ENCODE measurements around the gene ETS2. TPM values are rescaled to one million over a fixed set of nuclear protein-coding genes. Genes with fewer than 3 reads are reported as not detected.
A peak's percentile ranks its signal among the peaks of the same experiment; 100 is the strongest.

ETS2 gene
- polyA plus RNA-seq, 3 donors, result 54.2 to 150 (median 59.5) TPM

- no peak overlapping the region for H3K9ac ChIP-seq (ENCODE audit: insufficient read depth, low read length, poor library complexity, severe bottlenecking)
- Mint-ChIP-seq H3K4me1 (peaks cover 28% of the 10 kb centered on the region), H3K27ac (no peak overlapping the region), H3K4me3 (no peak overlapping the region), H3K36me3 (no peaks in the 10 kb centered on the region), H3K9me3 (peaks cover 0 to 5% (median 0%) of the 10 kb centered on the region in 7 donors), H3K27me3 (ENCODE audit: low read depth in 3 of 3) (peaks cover 1 to 3% (median 2%) of the 10 kb centered on the region in 3 donors)
- H3K27ac ChIP-seq (ENCODE audit: low read depth in 1 of 2, low read length in 2 of 2), result no peak overlapping the region
- intact Hi-C loops (cut with micrococcal nuclease), result no loop called here
- H3K9me3 ChIP-seq (replicated peaks in 1 of 2; ENCODE audit: control insufficient read depth in 1 of 2, insufficient read depth in 1 of 2, low read length in 2 of 2), result no peaks in the 10 kb centered on the region
- H4K20me1 ChIP-seq (ENCODE audit: insufficient read depth, low read length), result no peaks in the 10 kb centered on the region
- DNase-seq, result no peak
- H3K27me3 ChIP-seq (ENCODE audit: control insufficient read depth in 2 of 2, insufficient read depth in 2 of 2, low read length in 2 of 2), result no peaks in the 10 kb centered on the region
- H3K79me2 ChIP-seq (ENCODE audit: insufficient read depth, low read length), result no peaks in the 10 kb centered on the region
- H2AFZ ChIP-seq (ENCODE audit: insufficient read depth, low read depth, low read length, poor library complexity, severe bottlenecking), result no peak overlapping the region
- no peak overlapping the region for H3K4me3 ChIP-seq (replicated peaks in 1 of 3; ENCODE audit: low read depth in 2 of 3, low read length in 3 of 3)
- 92% methylated on average over 2 of the region's 3 CpGs for WGBS (ENCODE audit: insufficient coverage)
- no peak for TF ChIP-seq CTCF (IDR thresholded peaks at IDR 0.05)
- H3K4me1 ChIP-seq (ENCODE audit: control insufficient read depth in 1 of 2, insufficient read depth in 2 of 2, low read length in 2 of 2), result peaks cover 20 to 24% of the 10 kb centered on the region in 2 donors
- H3K4me2 ChIP-seq (replicated peaks; ENCODE audit: extremely low read depth, low read length, poor library complexity, severe bottlenecking), result no peak overlapping the region
- H3K36me3 ChIP-seq (replicated peaks in 1 of 2; ENCODE audit: control insufficient read depth in 1 of 2, insufficient read depth in 2 of 2, low read length in 2 of 2), result no peaks in the 10 kb centered on the region
These were observed 59.2 kb downstream of the ETS2 start for GRCh38 chr21:38864964-38865363.

- no peaks in the 10 kb centered on the region for H4K20me1 ChIP-seq (ENCODE audit: insufficient read depth, low read length)
- H3K36me3 ChIP-seq (replicated peaks in 1 of 2; ENCODE audit: control insufficient read depth in 1 of 2, insufficient read depth in 2 of 2, low read length in 2 of 2), result no peaks in the 10 kb centered on the region
- H3K27ac ChIP-seq (ENCODE audit: low read depth in 1 of 2, low read length in 2 of 2), result peak overlapping the region in 1 of 2 donors; percentile 30
- H3K4me3 ChIP-seq (replicated peaks in 1 of 3; ENCODE audit: low read depth in 2 of 3, low read length in 3 of 3), result no peak overlapping the region
- no peak overlapping the region for H2AFZ ChIP-seq (ENCODE audit: insufficient read depth, low read depth, low read length, poor library complexity, severe bottlenecking)
- H3K27me3 Mint-ChIP-seq (ENCODE audit: low read depth in 3 of 3), result peaks cover 0 to 2% (median 0%) of the 10 kb centered on the region in 3 donors
- H3K4me1 Mint-ChIP-seq, result peaks cover 27% of the 10 kb centered on the region
- DNase-seq, result peak in 2 of 3 donors; percentile 57 to 69
- no peaks in the 10 kb centered on the region for H3K9me3 ChIP-seq (replicated peaks in 1 of 2; ENCODE audit: control insufficient read depth in 1 of 2, insufficient read depth in 1 of 2, low read length in 2 of 2)
- WGBS (ENCODE audit: insufficient coverage), result 0% methylated on average over 3 of the region's 3 CpGs
- peak overlapping the region in 1 of 2 donors; percentile 18 for H3K4me3 Mint-ChIP-seq
- peaks cover 13 to 14% of the 10 kb centered on the region in 2 donors for H3K4me1 ChIP-seq (ENCODE audit: control insufficient read depth in 1 of 2, insufficient read depth in 2 of 2, low read length in 2 of 2)
- no peaks in the 10 kb centered on the region for H3K36me3 Mint-ChIP-seq
- no peak for TF ChIP-seq CTCF (IDR thresholded peaks at IDR 0.05)
- no peaks in the 10 kb centered on the region for H3K27me3 ChIP-seq (ENCODE audit: control insufficient read depth in 2 of 2, insufficient read depth in 2 of 2, low read length in 2 of 2)
- H3K9me3 Mint-ChIP-seq, result peaks cover 0 to 8% (median 0%) of the 10 kb centered on the region in 7 donors
- peak overlapping the region; percentile 7 for H3K4me2 ChIP-seq (replicated peaks; ENCODE audit: extremely low read depth, low read length, poor library complexity, severe bottlenecking)
- intact Hi-C loops (cut with micrococcal nuclease), result no loop called here
- peak overlapping the region; percentile 15 to 81 (median 54) for H3K27ac Mint-ChIP-seq
- no peak overlapping the region for H3K9ac ChIP-seq (ENCODE audit: insufficient read depth, low read length, poor library complexity, severe bottlenecking)
- no peaks in the 10 kb centered on the region for H3K79me2 ChIP-seq (ENCODE audit: insufficient read depth, low read length)
These were observed 63.5 kb downstream of the ETS2 start for GRCh38 chr21:38869196-38869595.
